ENCODE measurements around the gene TGOLN2.
"Not testable (repeated sequence)": the region's sequence is repeated elsewhere in the genome, so short reads cannot be mapped to it uniquely, and the experiment has no call there.

Gene TGOLN2

GRCh38 chr2:85342156-85342555, 14.4 kb upstream of the TGOLN2 start:
- no peak for DNase-seq
- in situ Hi-C loops (cut with HindIII; ENCODE audit: low pct_ligation_motif_present, low pct_unique_long_range_greater_than_20kb, low sequenced_read_pairs): no loop called here

- in situ Hi-C loops (cut with HindIII; ENCODE audit: low pct_ligation_motif_present, low pct_unique_long_range_greater_than_20kb, low sequenced_read_pairs): no loop called here
These were observed 13.7 kb upstream of the TGOLN2 start for GRCh38 chr2:85341269-85342029.

GRCh38 chr2:85340034-85340892, 12.5 kb upstream of the TGOLN2 start:
- DNase-seq: no peak
- in situ Hi-C loops (cut with HindIII; ENCODE audit: low pct_ligation_motif_present, low pct_unique_long_range_greater_than_20kb, low sequenced_read_pairs): no loop called here

More at GRCh38 chr2:85341269-85342029, 13.7 kb upstream of the TGOLN2 start:
- DNase-seq: no peak

GRCh38 chr2:85334928-85335327, 7.1 kb upstream of the TGOLN2 start:
- in situ Hi-C loops (cut with HindIII; ENCODE audit: low pct_ligation_motif_present, low pct_unique_long_range_greater_than_20kb, low sequenced_read_pairs): no loop called here
- no peak for DNase-seq

GRCh38 chr2:85333877-85334276, 6.1 kb upstream of the TGOLN2 start:
- DNase-seq; in situ Hi-C loops (cut with HindIII; ENCODE audit: low pct_ligation_motif_present, low pct_unique_long_range_greater_than_20kb, low sequenced_read_pairs): not testable (repeated sequence)

- in situ Hi-C loops (cut with HindIII; ENCODE audit: low pct_ligation_motif_present, low pct_unique_long_range_greater_than_20kb, low sequenced_read_pairs): no loop called here
- DNase-seq: no peak
These were observed 3.2 kb upstream of the TGOLN2 start for GRCh38 chr2:85330839-85331636.

- in situ Hi-C loops (cut with HindIII; ENCODE audit: low pct_ligation_motif_present, low pct_unique_long_range_greater_than_20kb, low sequenced_read_pairs); DNase-seq: not testable (repeated sequence)
These were observed 1.9 kb upstream of the TGOLN2 start for GRCh38 chr2:85329701-85330100.

- no peak for DNase-seq
- in situ Hi-C loops (cut with HindIII; ENCODE audit: low pct_ligation_motif_present, low pct_unique_long_range_greater_than_20kb, low sequenced_read_pairs): no loop called here
These were observed 1.4 kb upstream of the TGOLN2 start for GRCh38 chr2:85329181-85329651.

GRCh38 chr2:85327160-85327821, 498 bp downstream of the TGOLN2 start:
- peak; percentile 34 for DNase-seq
- in situ Hi-C loops (cut with HindIII; ENCODE audit: low pct_ligation_motif_present, low pct_unique_long_range_greater_than_20kb, low sequenced_read_pairs): no loop called here

GRCh38 chr2:85326406-85327159, 1.2 kb downstream of the TGOLN2 start:
- no peak for DNase-seq
- in situ Hi-C loops (cut with HindIII; ENCODE audit: low pct_ligation_motif_present, low pct_unique_long_range_greater_than_20kb, low sequenced_read_pairs): no loop called here

- DNase-seq: no peak
- in situ Hi-C loops (cut with HindIII; ENCODE audit: low pct_ligation_motif_present, low pct_unique_long_range_greater_than_20kb, low sequenced_read_pairs): no loop called here
These were observed 2.4 kb downstream of the TGOLN2 start for GRCh38 chr2:85325466-85325811.

GRCh38 chr2:85324639-85325465, 2.9 kb downstream of the TGOLN2 start:
- peak; percentile 26 for DNase-seq
- in situ Hi-C loops (cut with HindIII; ENCODE audit: low pct_ligation_motif_present, low pct_unique_long_range_greater_than_20kb, low sequenced_read_pairs): no loop called here

GRCh38 chr2:85323988-85324367, 3.8 kb downstream of the TGOLN2 start:
- in situ Hi-C loops (cut with HindIII; ENCODE audit: low pct_ligation_motif_present, low pct_unique_long_range_greater_than_20kb, low sequenced_read_pairs); DNase-seq: not testable (repeated sequence)

GRCh38 chr2:85323351-85323987, 4.3 kb downstream of the TGOLN2 start:
- no peak for DNase-seq
- in situ Hi-C loops (cut with HindIII; ENCODE audit: low pct_ligation_motif_present, low pct_unique_long_range_greater_than_20kb, low sequenced_read_pairs): no loop called here

- DNase-seq: no peak
- in situ Hi-C loops (cut with HindIII; ENCODE audit: low pct_ligation_motif_present, low pct_unique_long_range_greater_than_20kb, low sequenced_read_pairs): no loop called here
These were observed 8.0 kb downstream of the TGOLN2 start for GRCh38 chr2:85319796-85320195.

- in situ Hi-C loops (cut with HindIII; ENCODE audit: low pct_ligation_motif_present, low pct_unique_long_range_greater_than_20kb, low sequenced_read_pairs): no loop called here
- DNase-seq: no peak
These were observed 9.3 kb downstream of the TGOLN2 start for GRCh38 chr2:85318222-85319074.

Measured in ACHN (cell line).